ENCODE measurements around the gene APP.

The APP gene

DNA sequence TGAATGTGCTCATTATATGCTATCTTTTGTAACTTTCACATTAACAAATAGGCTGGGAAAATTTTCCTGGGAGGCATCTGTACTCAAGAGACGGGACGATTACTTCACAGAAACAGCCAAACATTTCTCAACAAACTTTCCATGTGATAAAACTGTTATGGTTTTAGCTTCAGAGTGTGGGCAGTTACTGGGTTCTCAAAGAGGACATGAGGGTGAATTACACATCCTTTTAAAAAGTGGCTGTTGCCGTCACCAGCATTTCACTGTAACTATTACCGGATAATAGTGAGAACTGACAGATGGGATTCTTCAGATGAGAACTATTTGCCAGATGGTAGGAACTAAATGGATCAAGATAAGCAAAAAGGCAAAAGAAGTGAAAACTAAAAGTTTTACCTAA lies 109.1 kb downstream of the APP start:
- TF ChIP-seq, protein P1, sequence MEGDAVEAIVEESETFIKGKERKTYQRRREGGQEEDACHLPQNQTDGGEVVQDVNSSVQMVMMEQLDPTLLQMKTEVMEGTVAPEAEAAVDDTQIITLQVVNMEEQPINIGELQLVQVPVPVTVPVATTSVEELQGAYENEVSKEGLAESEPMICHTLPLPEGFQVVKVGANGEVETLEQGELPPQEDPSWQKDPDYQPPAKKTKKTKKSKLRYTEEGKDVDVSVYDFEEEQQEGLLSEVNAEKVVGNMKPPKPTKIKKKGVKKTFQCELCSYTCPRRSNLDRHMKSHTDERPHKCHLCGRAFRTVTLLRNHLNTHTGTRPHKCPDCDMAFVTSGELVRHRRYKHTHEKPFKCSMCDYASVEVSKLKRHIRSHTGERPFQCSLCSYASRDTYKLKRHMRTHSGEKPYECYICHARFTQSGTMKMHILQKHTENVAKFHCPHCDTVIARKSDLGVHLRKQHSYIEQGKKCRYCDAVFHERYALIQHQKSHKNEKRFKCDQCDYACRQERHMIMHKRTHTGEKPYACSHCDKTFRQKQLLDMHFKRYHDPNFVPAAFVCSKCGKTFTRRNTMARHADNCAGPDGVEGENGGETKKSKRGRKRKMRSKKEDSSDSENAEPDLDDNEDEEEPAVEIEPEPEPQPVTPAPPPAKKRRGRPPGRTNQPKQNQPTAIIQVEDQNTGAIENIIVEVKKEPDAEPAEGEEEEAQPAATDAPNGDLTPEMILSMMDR (conservative IDR thresholded peaks at IDR 0.05): no peak
- no peak overlapping the region for H3K27ac ChIP-seq

- no peak overlapping the region for H3K27ac ChIP-seq
- TF ChIP-seq, protein P1 (conservative IDR thresholded peaks at IDR 0.05): no peak
Measured at GRCh38 chr21:26060335-26061115, 110.0 kb downstream of the APP start.

- TF ChIP-seq, protein P1 (conservative IDR thresholded peaks at IDR 0.05): no peak
Measured at GRCh38 chr21:26057477-26058170, 112.9 kb downstream of the APP start.

DNA sequence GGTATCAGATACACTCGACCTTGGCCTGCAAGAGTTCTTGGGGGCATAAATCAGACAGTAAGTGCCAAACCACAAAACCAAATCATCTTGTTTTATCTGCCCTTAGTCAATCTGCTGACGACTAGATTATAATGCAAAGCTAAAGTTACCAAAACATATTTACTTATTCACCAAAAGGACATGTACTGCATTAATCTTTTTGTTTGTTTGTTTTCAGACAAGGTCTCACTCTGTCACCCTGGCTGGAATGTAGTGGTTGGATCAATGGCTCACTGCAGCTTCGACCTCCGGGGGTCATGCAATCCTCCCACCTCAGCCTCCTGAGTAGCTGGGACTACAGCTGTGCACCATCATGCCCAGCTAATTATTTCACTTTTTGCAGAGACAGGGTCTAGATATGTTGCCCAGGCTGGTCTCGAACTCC lies 114.7 kb downstream of the APP start:
- H3K27ac ChIP-seq: no peak overlapping the region
- TF ChIP-seq, protein P1 (conservative IDR thresholded peaks at IDR 0.05): no peak

More at GRCh38 chr21:26057477-26058170, 112.9 kb downstream of the APP start:
- no peak overlapping the region for H3K27ac ChIP-seq

DNA sequence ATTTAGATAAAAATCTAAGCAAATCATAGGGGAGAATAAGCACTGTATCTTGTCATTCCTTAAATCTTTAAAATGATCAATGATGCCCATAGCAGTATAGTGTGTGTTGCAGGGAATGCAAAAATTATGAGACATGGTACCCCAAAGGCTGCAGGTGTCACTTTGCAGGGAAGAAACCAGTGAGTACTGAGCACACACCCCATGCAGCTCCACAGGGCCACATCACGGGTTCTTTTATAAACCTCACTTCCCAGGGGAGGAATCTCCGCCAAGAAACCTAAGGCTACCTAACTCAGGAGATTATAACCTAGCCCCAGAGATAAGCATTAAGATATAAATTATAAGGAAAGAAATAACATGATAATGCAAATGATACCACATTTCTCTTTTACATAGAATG lies 115.6 kb downstream of the APP start:
- H3K27ac ChIP-seq: no peak overlapping the region
- TF ChIP-seq, protein P1 (conservative IDR thresholded peaks at IDR 0.05): no peak

DNA sequence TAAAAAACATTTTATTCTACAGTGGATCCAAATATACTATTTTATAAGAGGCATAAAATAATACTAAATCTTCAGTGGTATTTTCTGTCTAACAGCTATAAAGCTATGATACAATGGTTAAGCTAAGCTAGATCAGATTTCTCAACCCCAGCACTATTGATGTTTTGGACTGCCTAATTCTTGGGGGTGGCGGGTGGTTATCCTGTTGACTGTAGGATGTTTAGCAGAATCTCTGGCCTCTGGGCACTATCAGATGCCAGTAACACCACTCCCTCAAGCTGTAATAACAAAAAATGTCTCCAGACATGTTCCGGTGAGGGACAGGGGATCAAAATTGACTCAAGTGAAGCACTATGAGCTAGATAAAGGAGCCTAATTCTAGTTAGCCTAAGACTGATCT lies 118.5 kb downstream of the APP start:
- TF ChIP-seq, protein P1 (conservative IDR thresholded peaks at IDR 0.05): no peak
- no peak overlapping the region for H3K27ac ChIP-seq

DNA sequence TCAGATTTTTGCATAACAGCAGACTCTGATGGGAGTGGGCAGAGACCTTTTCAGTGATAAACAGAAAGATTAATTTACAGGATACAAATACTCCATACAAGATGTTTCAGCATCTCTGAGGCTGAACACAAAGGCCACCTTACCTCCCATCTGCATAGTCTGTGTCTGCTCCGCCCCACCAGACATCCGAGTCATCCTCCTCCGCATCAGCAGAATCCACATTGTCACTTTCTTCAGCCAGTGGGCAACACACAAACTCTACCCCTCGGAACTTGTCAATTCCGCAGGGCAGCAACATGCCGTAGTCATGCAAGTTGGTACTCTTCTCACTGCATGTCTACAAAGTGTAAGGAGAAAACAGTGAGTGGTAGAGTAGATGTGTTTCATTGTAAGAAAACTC lies 119.7 kb downstream of the APP start:
- TF ChIP-seq, protein P1 (conservative IDR thresholded peaks at IDR 0.05): no peak

More for the DNA sequence above, 119.7 kb downstream of the APP start:
- no peak overlapping the region for H3K27ac ChIP-seq

All from VCaP (cell line).